HG02840 (cell line): ENCODE measurements around the gene WDSUB1.

Experiments
- ATAC-seq: cut with Tn5 transposase; IDR thresholded peaks from one replicate; pipeline ENCODE4 v1.9.1; 2021; ENCODE audit warnings: mild to moderate bottlenecking, moderate library complexity, moderate number of reproducible peaks; ENCODE audit not compliant: unreplicated experiment, low FRiP score

Gene WDSUB1

GRCh38 chr2:159199761-159200465 is 86.6 kb downstream of the WDSUB1 start:
- no peak for ATAC-seq

- ATAC-seq, result no peak
Observed at GRCh38 chr2:159199236-159199635, 87.3 kb downstream of the WDSUB1 start.

- no peak for ATAC-seq
Observed at GRCh38 chr2:159196393-159196925, 90.0 kb downstream of the WDSUB1 start.

- ATAC-seq, result no peak
Observed at GRCh38 chr2:159195697-159196096, 90.8 kb downstream of the WDSUB1 start.

- no peak for ATAC-seq
Observed at GRCh38 chr2:159194241-159194640, 92.3 kb downstream of the WDSUB1 start.

- no peak for ATAC-seq
Observed at GRCh38 chr2:159193791-159194190, 92.7 kb downstream of the WDSUB1 start.

GRCh38 chr2:159192371-159192918 is 94.1 kb downstream of the WDSUB1 start:
- no peak for ATAC-seq

GRCh38 chr2:159188449-159188848 is 98.1 kb downstream of the WDSUB1 start:
- no peak for ATAC-seq

GRCh38 chr2:159187106-159187505 is 99.4 kb downstream of the WDSUB1 start:
- ATAC-seq, result no peak

GRCh38 chr2:159186462-159186861 is 100.0 kb downstream of the WDSUB1 start:
- no peak for ATAC-seq
